NB4 (cell line): ENCODE data around the gene NDUFA7.

Experiments
- POLR2A ChIP-seq: IDR thresholded peaks from 2 replicates; pipeline ENCODE4 v1.6.1; 2011; ENCODE audit warnings: mild to moderate bottlenecking; ENCODE audit not compliant: insufficient read length; ENCODE audit errors: extremely low read depth
- TF ChIP-seq, protein P1 (sequence below): IDR thresholded peaks from one replicate; pipeline ENCODE4 v1.5.1; 2012; ENCODE audit warnings: low read depth, low read length

DNA sequence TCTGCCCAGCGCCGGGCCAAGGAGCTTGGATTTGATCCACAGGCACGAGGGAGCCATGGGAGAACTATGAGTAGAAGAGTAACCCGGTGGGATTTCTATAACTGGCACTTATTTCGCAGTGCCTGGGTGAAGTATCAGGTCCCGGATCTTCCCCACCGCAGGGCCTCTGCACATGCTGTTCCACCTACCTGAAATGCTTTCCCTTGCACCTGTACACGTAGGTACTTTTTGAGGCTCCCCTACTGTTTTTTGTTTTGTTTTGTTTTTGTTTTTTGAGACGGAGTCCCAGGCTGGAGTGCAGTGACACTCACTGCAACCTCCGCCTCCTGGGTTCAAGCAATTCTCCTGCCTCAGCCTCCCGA, 22.3 kb upstream of the NDUFA7 start:
- TF ChIP-seq, protein P1, sequence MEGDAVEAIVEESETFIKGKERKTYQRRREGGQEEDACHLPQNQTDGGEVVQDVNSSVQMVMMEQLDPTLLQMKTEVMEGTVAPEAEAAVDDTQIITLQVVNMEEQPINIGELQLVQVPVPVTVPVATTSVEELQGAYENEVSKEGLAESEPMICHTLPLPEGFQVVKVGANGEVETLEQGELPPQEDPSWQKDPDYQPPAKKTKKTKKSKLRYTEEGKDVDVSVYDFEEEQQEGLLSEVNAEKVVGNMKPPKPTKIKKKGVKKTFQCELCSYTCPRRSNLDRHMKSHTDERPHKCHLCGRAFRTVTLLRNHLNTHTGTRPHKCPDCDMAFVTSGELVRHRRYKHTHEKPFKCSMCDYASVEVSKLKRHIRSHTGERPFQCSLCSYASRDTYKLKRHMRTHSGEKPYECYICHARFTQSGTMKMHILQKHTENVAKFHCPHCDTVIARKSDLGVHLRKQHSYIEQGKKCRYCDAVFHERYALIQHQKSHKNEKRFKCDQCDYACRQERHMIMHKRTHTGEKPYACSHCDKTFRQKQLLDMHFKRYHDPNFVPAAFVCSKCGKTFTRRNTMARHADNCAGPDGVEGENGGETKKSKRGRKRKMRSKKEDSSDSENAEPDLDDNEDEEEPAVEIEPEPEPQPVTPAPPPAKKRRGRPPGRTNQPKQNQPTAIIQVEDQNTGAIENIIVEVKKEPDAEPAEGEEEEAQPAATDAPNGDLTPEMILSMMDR: no peak
- TF ChIP-seq POLR2A: no peak
